ENCODE results near the gene NFS1.
"Not testable (repeated sequence)": the region's sequence is repeated elsewhere in the genome, so short reads cannot be mapped to it uniquely, and the experiment has no call there.

Gene NFS1

DNA sequence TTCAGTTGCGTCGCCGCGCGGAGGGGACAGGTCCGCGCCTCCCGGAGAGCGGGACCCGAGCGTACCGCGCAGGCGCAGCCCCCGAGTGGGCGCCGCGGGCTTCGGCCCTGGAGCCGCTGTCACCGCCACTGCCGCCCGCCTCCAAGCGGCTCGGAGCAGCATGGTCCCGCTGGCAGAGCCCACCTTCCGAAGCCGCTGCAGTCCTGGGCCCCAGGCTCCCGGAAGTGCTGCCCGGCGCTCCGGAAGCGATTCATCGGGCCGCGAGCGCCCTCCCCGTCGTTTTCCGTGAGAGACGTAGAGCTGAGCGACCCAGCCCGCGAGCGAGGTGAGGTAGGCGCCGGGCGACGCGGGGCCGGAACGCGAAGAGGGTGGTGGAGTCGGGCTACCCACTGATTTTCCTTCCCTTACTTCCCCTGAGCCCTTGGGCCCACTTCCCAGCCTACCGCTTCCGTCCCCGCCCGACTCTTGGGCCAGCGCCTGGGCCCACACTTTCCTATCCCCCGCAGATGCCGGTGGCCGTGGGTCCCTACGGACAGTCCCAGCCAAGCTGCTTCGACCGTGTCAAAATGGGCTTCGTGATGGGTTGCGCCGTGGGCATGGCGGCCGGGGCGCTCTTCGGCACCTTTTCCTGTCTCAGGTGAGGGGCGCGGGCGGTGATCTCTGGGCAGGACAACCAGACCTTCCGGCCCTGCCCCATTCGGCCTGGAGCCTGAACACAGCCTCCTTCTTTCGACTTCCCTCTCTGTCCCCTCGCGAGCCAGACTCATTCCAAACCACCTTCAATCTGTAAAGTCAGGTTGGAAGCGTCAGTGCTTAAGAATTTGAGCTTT lies at the start of gene NFS1, which contains the start of gene ROMO1:
TSS of gene NFS1 (minus strand) at position 226 of the 830 bp plus-strand sequence. CDS start at position 162, 64 bp downstream.
TSS of gene ROMO1 (plus strand) at position 279 of the 830 bp plus-strand sequence. CDS start at position 507, 228 bp downstream.
- peak; percentile 94 for DNase-seq (ENCODE audit: low spot score)

GRCh38 chr20:35744492-35744841 lies 45.3 kb upstream of the NFS1 start:
- DNase-seq (ENCODE audit: low spot score): not testable (repeated sequence)

- peak; percentile 39 for DNase-seq (ENCODE audit: low spot score)
These were observed 44.7 kb upstream of the NFS1 start for GRCh38 chr20:35743693-35744491.

- DNase-seq (ENCODE audit: low spot score): peak; percentile 88
These were observed 43.8 kb upstream of the NFS1 start for GRCh38 chr20:35742741-35743523.

DNA sequence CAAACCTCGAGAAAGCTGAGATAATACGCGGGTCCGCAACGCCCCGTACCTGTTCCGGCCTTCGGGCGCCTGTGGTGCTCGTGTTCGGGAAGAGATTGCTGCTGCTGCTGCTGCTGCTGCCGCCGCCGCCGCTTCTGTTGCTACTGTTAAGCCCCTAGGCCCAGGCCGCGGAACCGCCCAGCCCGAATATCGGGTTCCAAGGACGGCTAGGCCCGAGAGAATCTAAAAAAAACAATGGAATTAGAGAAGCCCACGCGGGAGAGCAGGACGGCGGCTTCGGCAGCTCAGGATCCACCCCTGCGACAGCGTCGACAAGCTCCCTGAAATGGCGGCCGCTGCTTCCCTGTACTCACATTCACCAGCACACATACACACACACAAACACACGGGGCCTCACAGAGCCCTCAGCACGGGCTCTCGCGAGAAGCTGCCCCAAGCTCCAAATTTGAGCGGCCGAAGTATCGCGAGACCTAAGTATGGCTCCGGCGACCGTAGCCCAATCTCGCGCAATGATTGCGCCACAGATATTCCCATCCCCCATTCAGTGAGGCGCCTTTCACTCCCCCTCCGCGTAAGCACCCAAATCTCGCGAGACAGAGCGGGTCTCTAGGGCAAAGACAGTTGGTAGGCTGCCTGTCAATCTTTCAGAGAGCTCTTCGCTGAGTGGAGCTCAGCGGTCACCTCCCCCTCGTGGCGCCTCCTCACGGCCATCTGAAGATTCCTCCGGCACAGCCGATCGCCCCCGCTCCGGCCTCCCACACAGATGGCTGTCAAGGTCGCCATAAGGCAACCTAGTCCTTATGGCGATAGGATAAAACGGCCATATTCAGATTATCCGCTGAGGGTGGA lies 43.0 kb upstream of the NFS1 start, which contains the start of gene RBM39:
TSS of gene RBM39 (minus strand) at position 369 of the 849 bp plus-strand sequence. CDS start 1,386 bp downstream, outside the sequence.
- peak; percentile 100 for DNase-seq (ENCODE audit: low spot score)

DNA sequence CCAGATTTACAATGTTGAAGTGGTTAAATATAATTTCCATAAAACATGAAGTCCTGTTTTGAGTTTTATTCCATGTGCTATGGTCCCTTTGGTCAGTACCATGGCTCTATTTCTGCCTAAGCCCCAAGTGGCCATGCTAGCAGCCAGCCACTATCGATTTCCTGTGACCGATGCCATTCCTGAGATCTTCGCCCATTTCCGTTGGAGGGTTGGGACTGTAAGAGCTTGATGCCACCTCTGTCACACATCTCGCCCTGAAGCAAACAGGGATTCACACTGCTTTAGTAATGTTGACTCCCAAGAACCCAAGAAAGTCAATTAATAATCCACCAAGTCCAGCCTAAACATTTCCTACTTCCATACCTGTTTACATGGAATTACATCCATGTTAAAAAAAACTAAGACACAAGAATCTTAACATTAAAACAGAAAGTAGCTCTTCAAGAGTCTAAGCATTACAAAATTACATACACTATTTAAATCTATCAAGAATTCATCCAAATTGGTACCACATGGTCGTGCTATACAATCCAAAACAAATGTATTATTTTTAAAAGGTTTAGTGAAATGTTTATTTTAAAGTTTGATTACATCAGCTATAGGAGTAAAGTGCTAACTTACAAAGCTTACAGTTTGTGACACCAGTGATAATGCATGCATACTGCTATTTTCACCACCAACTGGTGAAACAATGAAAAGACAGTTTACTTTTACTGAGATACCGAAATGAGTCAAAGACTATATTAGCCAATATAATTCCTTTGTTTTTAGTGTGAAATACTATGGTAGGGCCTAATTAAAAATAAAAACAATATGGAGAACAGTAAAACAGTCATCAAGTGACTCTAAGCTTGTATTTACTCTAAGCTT lies 40.4 kb upstream of the NFS1 start:
- peak; percentile 65 for DNase-seq (ENCODE audit: low spot score)

GRCh38 chr20:35738410-35739179 lies 39.4 kb upstream of the NFS1 start:
- no peak for DNase-seq (ENCODE audit: low spot score)

- DNase-seq (ENCODE audit: low spot score): no peak
These were observed 38.7 kb upstream of the NFS1 start for GRCh38 chr20:35737865-35738333.

GRCh38 chr20:35735826-35736470 lies 36.8 kb upstream of the NFS1 start:
- DNase-seq (ENCODE audit: low spot score): peak; percentile 36

- peak; percentile 37 for DNase-seq (ENCODE audit: low spot score)
These were observed 35.9 kb upstream of the NFS1 start for GRCh38 chr20:35734777-35735649.

- DNase-seq (ENCODE audit: low spot score): peak; percentile 42
These were observed 35.2 kb upstream of the NFS1 start for GRCh38 chr20:35734374-35734773.

GRCh38 chr20:35732644-35732982 lies 33.5 kb upstream of the NFS1 start:
- peak; percentile 30 for DNase-seq (ENCODE audit: low spot score)

GRCh38 chr20:35731862-35732643 lies 32.9 kb upstream of the NFS1 start:
- peak; percentile 25 for DNase-seq (ENCODE audit: low spot score)

DNA sequence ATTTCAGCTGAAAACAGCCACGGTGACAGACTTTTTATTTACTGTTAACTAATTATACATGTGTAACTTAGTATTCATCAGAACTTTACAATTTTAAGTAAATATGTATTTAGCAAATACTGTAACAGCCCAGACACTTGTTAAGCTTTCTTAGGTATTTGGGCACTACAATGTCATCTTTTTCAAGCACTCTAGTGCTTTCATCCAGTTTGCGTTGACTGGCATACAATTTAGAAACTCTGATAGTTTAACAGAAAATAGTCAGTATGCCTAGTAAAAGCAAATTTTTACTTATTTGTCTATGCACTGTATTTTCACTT lies 32.3 kb upstream of the NFS1 start:
- peak; percentile 19 for DNase-seq (ENCODE audit: low spot score)

DNA sequence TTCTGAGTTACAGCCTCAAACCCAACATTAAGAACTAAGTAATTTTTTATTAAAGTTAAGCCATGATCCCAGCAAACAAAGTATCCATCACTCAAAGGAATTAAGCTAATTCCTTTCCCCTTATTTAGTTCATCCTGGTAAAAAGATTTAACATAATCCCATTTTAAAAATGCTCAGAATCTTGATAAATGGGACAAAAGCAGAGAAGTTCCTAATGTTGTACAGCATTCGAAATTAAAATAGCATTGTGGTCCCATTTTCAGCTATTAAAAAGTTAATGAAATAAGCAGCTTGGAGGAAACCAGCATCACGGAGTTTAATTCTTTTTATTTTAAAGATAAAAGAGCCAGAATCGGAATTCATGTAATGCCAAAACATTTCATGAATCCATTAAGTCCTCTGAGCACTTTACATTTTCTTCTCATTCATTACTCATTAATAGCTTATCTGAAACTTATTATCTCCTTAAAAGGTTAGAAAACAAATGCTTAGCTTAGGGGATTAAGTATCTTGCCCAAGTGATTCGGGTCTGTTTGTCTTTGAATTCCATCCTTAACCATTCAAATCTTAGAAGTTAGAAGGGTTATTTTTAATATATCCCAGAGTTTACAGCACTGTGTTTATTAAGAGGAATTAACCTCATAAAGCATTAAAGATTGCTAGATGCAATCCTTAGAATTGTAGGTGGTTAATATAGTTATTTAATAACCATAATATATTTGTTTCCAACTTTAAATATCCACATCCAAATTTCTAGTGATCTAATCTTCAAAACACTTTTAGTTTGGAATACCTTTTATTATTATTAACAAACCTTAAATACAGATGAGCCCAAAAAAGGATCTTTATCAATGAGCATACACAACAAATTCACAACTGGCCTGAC lies 31.7 kb upstream of the NFS1 start:
- DNase-seq (ENCODE audit: low spot score): peak; percentile 26
